Nephron (organoid): Measurements from ENCODE around the gene TMED1.

Experiments
- H3K27ac Mint-ChIP-seq, 3 experiments: 2 replicates each; pipeline ENCODE4 v1.8.0; 2020; ENCODE audit warnings: mixed read lengths in 3 of 3, mild to moderate bottlenecking in 2 of 3, moderate library complexity in 1 of 3
- H3K27me3 Mint-ChIP-seq: 2 replicates; pipeline ENCODE4 v1.8.0; 2021; ENCODE audit warnings: low read depth, mild to moderate bottlenecking, moderate library complexity, mixed read lengths
- H3K36me3 Mint-ChIP-seq: 2 replicates; pipeline ENCODE4 v1.8.0; 2020; ENCODE audit warnings: low read depth, mixed read lengths
- H3K4me1 Mint-ChIP-seq: 2 replicates; pipeline ENCODE4 v1.8.0; 2020; ENCODE audit warnings: mixed read lengths
- H3K4me3 Mint-ChIP-seq, 3 experiments: 2 replicates each; pipeline ENCODE4 v1.8.0; 2020; ENCODE audit warnings: mild to moderate bottlenecking in 3 of 3, mixed read lengths in 3 of 3, moderate library complexity in 2 of 3
- H3K9me3 Mint-ChIP-seq: 2 replicates; pipeline ENCODE4 v1.8.0; 2020; ENCODE audit warnings: mixed read lengths
- TF ChIP-seq, protein P1 (sequence below), 3 experiments: fragments of 200-600 bp; sonication (generic); IDR thresholded peaks; one replicate each; pipeline ENCODE4 v1.5.0; 2021; ENCODE audit warnings: antibody characterized with exemption in 3 of 3; ENCODE audit not compliant: unreplicated experiment in 3 of 3

TMED1 gene, protein sequence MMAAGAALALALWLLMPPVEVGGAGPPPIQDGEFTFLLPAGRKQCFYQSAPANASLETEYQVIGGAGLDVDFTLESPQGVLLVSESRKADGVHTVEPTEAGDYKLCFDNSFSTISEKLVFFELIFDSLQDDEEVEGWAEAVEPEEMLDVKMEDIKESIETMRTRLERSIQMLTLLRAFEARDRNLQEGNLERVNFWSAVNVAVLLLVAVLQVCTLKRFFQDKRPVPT

DNA sequence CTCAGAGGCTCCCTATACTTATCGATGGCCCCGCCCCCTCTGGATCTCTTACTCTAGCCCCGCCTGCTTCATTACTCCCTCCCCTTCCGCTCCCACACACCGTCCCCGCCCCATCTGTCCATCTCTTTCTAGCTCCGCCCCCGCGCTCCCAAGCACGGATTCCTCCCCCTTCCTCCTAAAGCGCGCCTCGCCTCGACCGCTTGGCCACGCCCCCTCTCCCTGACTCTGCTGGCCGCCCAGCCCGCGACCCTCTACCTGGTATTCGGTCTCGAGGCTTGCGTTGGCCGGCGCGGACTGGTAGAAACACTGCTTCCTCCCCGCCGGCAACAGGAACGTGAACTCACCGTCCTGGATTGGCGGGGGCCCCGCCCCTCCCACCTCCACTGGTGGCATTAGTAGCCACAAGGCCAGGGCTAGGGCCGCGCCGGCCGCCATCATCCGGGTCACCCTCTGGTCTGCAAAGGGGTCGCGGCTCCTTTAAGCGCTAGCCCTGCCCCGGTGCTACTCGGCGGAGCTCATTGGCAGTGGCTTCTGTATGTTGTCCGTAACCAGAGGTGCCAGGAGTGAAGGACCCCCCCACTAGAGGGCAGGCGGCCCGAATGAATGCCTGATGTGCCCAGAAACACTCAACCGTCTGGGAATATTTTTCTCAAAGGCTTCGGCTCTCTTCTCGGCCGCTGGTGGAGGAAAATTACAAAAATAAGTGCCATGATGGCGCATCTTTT lies at the start of gene TMED1:
Gene TMED1 (minus strand): TSS at position 459 of the 725 bp plus-strand sequence. CDS start 21 bp downstream, at position 438.
- Mint-ChIP-seq H3K9me3 (peaks cover 15% of the 10 kb centered on the region), H3K36me3 (peaks cover 20% of the 10 kb centered on the region), H3K4me3 (peak within 1 kb of the TSS; percentile 90 to 95 (median 94)), H3K4me1 (peaks cover 12% of the 10 kb centered on the region), H3K27me3 (no peaks in the 10 kb centered on the region), H3K27ac (peak within 1 kb of the TSS; percentile 100)
- TF ChIP-seq, protein P1, sequence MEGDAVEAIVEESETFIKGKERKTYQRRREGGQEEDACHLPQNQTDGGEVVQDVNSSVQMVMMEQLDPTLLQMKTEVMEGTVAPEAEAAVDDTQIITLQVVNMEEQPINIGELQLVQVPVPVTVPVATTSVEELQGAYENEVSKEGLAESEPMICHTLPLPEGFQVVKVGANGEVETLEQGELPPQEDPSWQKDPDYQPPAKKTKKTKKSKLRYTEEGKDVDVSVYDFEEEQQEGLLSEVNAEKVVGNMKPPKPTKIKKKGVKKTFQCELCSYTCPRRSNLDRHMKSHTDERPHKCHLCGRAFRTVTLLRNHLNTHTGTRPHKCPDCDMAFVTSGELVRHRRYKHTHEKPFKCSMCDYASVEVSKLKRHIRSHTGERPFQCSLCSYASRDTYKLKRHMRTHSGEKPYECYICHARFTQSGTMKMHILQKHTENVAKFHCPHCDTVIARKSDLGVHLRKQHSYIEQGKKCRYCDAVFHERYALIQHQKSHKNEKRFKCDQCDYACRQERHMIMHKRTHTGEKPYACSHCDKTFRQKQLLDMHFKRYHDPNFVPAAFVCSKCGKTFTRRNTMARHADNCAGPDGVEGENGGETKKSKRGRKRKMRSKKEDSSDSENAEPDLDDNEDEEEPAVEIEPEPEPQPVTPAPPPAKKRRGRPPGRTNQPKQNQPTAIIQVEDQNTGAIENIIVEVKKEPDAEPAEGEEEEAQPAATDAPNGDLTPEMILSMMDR (IDR thresholded peaks at IDR 0.05; ENCODE audit: unreplicated experiment in 3 of 3), result no peak

DNA sequence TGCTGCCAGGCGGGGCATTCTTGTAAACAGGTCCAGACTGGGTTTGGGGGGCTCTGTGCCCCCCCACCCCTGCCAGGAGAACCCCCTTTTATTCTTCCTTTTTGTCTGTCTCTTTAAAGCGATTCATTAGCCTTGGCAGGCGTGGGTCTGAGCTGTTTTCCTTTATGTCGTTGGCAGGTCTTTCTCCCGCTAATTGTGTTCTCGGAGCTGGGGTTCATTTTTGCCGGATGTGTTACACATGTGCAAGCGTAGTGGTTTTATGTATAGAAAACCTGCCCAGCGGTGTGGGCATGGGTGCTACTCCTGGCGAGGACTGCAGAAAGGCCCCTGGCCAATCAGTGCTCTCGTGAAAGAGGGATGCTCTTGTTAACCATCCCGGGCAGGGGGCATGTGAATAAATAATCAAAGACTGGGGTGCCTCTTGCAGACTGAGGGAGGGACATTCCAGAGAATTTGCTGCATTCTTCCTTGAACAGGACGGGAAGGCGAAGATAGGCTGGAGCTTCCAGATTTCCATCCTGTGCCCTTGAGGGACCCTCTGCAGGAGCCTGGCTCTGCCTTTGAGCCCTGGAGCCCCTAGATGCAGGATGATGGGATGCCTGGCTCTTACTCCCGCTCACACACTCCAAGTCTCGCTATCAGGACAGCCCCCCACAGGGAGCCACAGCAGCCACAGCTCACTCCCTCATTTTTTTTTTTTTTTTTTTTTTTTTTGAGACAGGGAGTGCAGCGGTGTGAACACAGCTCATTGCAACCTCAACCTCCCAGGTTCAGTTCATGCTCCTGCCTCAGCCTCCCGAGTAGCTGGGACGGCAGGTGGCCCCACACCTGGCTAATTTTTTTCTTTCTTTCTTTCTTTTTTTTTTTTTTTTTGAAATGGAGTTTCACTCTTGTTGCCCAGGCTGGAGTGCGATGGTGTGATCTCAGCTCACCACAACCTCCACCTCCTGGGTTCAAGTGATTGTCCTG lies 49.5 kb upstream of the TMED1 start:
- H3K27ac Mint-ChIP-seq, result peak overlapping the region; percentile 77 to 96 (median 92)
- H3K4me1 Mint-ChIP-seq, result peaks cover 40% of the 10 kb centered on the region
- peak overlapping the region in 1 of 3 experiments; percentile 25 for H3K4me3 Mint-ChIP-seq
- H3K27me3 Mint-ChIP-seq, result no peaks in the 10 kb centered on the region
- H3K9me3 Mint-ChIP-seq, result no peaks in the 10 kb centered on the region
- H3K36me3 Mint-ChIP-seq, result no peaks in the 10 kb centered on the region
- TF ChIP-seq, protein P1 (IDR thresholded peaks at IDR 0.05; ENCODE audit: unreplicated experiment in 3 of 3), result no peak

DNA sequence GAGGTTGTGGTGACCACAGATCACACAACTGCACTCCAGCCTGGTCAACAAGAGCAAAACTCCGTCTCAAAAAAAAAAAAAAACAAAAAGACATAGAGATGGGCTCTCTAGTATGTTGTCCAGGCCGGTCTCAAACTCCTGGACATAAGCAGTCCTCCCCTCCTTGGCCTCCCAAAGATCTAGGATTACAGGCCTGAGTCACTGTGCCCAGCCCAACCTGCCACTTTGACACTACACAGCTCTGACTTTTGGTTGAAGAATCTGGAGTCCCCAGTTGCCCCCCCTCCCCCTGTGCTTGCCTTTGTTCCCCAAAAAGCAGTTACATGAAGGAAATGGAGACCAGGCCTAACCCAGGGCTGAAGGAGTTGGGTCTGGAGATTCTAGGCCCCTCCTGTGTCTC lies 48.3 kb upstream of the TMED1 start:
- Mint-ChIP-seq H3K27ac (peak overlapping the region in 1 of 3 experiments; percentile 96), H3K9me3 (no peaks in the 10 kb centered on the region), H3K27me3 (no peaks in the 10 kb centered on the region), H3K4me1 (peaks cover 42% of the 10 kb centered on the region), H3K36me3 (no peaks in the 10 kb centered on the region), H3K4me3 (no peak overlapping the region)
- TF ChIP-seq, protein P1 (IDR thresholded peaks at IDR 0.05; ENCODE audit: unreplicated experiment in 3 of 3), result no peak

DNA sequence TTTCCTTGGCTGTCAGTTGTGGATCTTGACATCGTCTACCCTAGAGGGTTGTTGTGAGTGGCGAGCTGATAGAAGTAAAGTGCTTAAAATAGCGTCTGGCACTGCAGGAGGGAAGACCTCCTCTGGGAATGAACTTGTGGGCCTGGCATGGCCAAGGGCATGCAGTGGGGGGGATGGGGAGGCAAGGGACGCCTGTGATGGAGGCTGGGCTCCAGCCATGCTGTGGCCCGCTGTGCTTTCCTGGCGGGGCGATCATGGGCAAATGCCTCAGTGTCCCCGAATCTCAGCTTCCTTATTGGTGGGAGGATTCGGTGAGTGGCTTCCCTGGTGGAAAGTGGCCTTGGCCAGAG lies 46.1 kb upstream of the TMED1 start:
- H3K4me1 Mint-ChIP-seq, result peaks cover 36% of the 10 kb centered on the region
- H3K4me3 Mint-ChIP-seq, result no peak overlapping the region
- no peaks in the 10 kb centered on the region for H3K27me3 Mint-ChIP-seq
- TF ChIP-seq, protein P1 (IDR thresholded peaks at IDR 0.05; ENCODE audit: unreplicated experiment in 3 of 3), result no peak
- H3K36me3 Mint-ChIP-seq, result no peaks in the 10 kb centered on the region
- H3K9me3 Mint-ChIP-seq, result no peaks in the 10 kb centered on the region
- H3K27ac Mint-ChIP-seq, result peak overlapping the region in 1 of 3 experiments; percentile 20

DNA sequence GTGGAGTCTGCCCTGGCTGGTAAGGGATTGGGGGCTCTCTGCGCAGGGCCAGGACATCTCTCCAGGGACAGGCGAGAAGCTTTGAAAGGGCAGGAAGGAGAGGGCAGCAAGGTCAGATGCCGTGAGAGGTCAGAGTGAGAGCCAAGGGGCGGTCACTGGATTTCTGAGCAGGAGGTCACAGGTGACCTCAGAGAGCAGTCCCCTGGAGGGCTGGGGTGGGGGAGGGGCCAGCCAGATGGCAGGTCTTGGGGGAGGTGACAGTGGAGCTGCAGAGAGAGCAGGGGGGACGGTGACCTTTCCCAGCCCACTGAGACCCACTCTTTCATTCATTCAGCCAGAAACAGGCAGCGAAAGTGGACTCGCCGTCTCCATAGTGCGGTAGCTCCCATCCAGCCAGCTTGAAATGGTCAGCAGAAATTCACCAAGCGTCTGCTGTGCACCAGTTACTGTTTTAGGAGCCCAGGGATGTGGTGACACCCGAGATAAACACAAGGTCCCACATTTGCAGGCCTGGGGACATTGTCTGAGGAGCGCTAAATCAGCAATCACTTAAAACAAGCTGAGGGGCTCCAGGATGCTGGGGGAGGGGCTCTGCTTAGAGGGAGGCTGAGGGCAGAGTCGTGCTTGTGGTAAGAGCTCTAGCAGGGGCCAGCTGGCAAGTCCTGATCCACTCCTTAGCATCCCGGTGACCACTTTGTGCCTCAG lies 45.5 kb upstream of the TMED1 start:
- H3K9me3 Mint-ChIP-seq, result no peaks in the 10 kb centered on the region
- TF ChIP-seq, protein P1 (IDR thresholded peaks at IDR 0.05; ENCODE audit: unreplicated experiment in 3 of 3), result no peak
- H3K4me3 Mint-ChIP-seq, result peak overlapping the region in 1 of 3 experiments; percentile 60
- peaks cover 39% of the 10 kb centered on the region for H3K4me1 Mint-ChIP-seq
- no peaks in the 10 kb centered on the region for H3K27me3 Mint-ChIP-seq
- H3K36me3 Mint-ChIP-seq, result no peaks in the 10 kb centered on the region
- H3K27ac Mint-ChIP-seq, result peak overlapping the region; percentile 20 to 66 (median 20)
